ENCODE results near the gene RAD51B.

Gene RAD51B

DNA sequence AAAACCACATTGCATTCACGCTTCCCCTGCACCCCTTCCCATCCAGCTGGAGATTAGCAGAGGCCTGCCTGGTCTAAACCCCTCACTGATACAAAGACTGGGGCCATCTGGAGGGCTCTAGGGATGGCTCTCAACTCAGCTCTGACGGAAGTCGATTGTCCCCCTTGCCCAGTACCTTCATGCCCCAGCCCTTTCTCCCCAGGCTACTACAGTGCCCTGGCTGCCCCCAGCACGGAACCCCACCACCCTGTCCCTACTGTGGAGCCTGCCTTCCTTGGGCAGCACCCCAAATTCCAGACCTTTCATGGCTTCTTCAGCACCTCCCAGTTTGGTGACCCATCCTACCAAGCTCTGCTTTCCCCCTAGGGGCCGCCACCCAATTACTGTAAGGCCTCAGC, 947.7 kb downstream of the RAD51B start:
- DNase-seq (ENCODE audit: low spot score) = no peak
- TF ChIP-seq, protein P1, sequence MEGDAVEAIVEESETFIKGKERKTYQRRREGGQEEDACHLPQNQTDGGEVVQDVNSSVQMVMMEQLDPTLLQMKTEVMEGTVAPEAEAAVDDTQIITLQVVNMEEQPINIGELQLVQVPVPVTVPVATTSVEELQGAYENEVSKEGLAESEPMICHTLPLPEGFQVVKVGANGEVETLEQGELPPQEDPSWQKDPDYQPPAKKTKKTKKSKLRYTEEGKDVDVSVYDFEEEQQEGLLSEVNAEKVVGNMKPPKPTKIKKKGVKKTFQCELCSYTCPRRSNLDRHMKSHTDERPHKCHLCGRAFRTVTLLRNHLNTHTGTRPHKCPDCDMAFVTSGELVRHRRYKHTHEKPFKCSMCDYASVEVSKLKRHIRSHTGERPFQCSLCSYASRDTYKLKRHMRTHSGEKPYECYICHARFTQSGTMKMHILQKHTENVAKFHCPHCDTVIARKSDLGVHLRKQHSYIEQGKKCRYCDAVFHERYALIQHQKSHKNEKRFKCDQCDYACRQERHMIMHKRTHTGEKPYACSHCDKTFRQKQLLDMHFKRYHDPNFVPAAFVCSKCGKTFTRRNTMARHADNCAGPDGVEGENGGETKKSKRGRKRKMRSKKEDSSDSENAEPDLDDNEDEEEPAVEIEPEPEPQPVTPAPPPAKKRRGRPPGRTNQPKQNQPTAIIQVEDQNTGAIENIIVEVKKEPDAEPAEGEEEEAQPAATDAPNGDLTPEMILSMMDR (IDR thresholded peaks at IDR 0.05; ENCODE audit: extremely low read depth, missing control alignments) = no peak

DNA sequence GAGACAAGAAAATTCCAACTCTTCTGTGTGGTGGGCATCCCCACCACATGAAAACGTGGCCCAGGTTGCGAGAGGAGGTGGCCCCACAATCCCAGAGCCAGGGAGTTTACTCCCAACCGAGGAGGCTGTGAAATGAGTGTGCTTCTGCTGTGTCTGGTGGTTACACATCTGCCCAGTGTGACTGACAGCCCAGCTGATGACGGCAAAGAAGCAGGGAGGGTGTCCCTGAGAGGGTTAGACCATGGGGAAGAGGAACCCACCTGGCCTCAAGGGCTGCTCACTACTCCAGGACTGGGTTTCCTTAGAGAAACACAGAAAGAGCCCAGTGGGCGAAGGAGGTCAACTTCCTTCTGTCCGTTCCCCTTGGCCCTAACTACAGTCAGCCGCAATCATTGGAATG, 948.7 kb downstream of the RAD51B start:
- TF ChIP-seq, protein P1 (IDR thresholded peaks at IDR 0.05; ENCODE audit: extremely low read depth, missing control alignments) = no peak
- DNase-seq (ENCODE audit: low spot score) = no peak

DNA sequence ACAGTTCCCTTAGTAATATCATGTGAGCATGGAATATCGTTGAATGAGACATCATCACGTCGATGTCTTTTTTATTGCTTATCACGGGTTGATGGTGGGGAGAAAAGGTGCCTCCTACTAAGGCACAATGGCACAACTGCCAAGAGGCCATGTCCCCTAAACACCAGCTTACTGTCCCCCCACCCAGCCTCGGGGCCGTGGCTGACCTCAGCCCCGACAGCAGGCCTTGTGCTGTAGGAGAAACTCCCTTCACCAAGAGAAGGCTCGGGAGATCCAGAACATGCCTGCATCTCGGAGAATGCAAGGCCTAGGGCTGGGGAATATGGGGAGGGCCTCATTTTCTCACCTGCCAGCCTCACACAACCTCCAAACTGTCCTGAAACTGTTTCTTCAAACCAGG, 950.5 kb downstream of the RAD51B start:
- DNase-seq (ENCODE audit: low spot score) = no peak
- TF ChIP-seq, protein P1 (IDR thresholded peaks at IDR 0.05; ENCODE audit: extremely low read depth, missing control alignments) = no peak

DNA sequence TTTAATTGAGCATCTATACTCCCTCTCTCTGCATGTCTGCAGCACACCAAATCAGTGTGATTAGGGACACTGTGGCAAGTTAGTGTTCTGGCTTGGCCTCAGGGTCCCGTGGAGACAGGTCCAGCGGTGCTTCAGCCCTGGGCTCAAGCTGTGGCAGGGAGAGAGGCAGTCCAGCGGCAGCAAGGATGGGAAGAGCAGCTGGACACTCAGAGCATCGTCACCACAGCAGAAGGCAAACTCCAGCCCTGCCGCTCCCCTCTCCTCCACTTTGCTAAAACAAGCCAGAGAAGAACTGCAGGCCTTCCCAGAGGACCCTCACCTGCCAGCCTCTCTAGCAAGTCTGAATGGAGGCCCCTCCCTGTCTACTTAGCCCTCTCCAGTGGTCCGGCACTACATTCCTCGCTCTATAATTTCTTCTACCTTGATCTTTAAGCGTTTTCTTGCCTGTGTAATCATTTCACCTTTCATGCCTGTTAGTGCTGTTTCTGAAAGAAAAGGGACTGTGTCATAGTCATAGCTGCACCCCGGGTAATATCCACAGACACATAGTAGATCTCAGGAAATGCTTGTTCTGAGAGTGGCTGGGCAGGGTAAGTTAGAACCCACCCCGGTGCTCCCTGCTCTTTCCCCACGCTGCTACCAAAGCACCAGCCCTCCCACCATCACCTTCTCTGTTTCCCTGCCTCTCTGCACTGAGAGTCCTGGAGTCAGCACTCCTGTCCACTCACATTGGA, 951.1 kb downstream of the RAD51B start:
- TF ChIP-seq, protein P1 (IDR thresholded peaks at IDR 0.05; ENCODE audit: extremely low read depth, missing control alignments) = no peak
- DNase-seq (ENCODE audit: low spot score) = no peak

DNA sequence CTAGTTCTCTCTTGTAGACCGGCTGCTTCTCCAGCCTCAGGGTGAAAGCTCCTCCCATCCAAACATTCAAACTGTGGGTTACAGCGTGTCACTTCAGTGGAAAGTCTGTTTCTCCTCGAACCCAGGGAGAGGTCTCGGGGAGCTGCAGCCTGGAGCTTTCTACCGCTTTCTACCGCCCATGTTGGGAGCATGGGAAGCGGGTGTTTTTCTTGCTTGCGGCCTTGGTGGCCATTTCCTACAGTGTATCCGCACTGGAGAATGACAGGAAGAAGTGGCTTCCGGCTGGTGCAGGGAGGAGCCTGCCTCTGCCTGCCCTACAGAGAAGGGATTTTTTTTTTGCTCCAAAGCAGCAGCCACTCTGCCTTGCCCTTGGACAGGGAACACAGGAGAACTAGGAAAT, 952.1 kb downstream of the RAD51B start:
- TF ChIP-seq, protein P1 (IDR thresholded peaks at IDR 0.05; ENCODE audit: extremely low read depth, missing control alignments) = no peak
- DNase-seq (ENCODE audit: low spot score) = no peak

DNA sequence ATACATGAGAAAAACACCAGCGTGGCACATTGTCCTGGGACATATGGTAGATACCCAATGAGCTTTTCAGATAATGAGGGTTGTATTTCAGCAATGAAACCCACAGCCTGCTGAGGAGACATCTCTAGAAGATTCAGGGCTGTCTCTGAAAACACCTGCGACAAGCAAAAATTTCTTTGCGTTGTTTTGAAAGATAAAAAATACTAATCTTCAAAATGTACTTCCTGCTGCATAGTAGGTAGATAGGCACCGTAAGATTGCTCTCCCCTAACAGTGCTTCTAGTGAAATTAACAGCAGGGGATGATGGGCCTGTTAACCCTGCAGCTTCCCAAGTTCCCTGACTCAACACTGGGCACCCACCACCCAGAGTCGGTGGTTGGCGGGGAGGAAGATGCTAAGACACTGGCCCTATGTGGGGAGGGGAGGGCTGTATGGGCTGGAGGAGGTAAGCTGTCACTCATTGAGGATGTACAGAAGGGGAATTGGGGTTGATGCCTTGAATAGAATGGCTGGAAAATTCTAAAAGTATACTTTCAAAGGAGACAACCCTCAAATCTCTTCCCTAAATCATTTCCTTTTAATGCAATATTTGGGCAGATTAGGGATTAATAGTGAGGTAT, 953.3 kb downstream of the RAD51B start:
- TF ChIP-seq, protein P1 (IDR thresholded peaks at IDR 0.05; ENCODE audit: extremely low read depth, missing control alignments) = no peak
- DNase-seq (ENCODE audit: low spot score) = no peak

DNA sequence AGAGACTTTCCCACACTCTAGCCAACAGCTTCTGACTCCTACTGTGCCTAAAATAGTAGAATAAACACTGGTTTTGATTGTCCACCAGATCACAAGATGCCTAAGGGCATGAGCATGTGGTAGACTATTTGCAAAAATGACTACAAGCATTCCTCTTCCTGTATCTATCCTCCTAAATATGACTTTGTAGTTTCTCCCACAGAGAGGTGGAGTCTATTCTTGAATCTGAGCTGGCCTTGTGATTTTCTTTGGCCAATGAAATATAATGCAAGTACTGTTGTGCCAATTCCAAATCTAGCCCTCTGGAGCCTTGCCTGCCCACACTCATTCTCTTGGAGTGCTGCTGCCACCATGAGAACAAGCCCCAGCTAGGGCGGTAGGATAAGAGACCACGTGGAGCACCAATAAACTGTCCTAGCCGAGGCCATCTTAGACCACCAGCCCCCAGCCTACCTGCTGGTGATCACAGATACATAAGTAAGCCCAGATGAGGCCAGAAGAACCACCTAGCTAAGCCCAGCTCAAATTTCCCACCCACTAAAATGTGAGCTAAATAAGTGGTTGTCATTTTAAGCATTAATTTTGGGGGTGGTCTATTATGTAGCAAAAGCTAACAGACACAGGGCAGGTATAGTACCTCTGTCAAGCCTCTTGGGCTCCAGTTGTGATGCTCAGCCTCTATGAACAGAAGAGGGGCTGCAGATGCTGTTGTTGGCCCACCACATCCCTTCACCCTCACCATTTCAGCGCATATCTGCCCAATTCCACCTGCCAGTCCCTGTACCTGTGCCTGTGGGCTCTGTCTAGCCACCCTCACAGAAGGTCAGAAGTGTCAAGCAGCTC, 955.4 kb downstream of the RAD51B start:
- DNase-seq (ENCODE audit: low spot score) = no peak
- TF ChIP-seq, protein P1 (IDR thresholded peaks at IDR 0.05; ENCODE audit: extremely low read depth, missing control alignments) = no peak

All from GM20000 (cell line).